PC-9 (cell line): Measurements from ENCODE around the gene RGL2. TPM values are rescaled to one million over a fixed set of nuclear protein-coding genes. Genes with fewer than 3 reads are reported as not detected.

Experiments
- BruUV-seq: library from RNA; stranded (reverse); fragments of 400-500 nt; replicated peaks from 2 replicates; lab custom pipeline; 2021; lab: Mats Ljungman, UMichigan
- CTCF ChIA-PET: fragments of 300-600 bp; sonication (Branson Sonifier 250); formaldehyde crosslinking; loops from one replicate; lab custom pipeline; 2022; ENCODE audit warnings: antibody characterized with exemption; lab: Charles Lee
- POLR2A ChIA-PET: fragments of 300-600 bp; sonication (Branson Sonifier 250); formaldehyde crosslinking; loops from one replicate; lab custom pipeline; 2022; ENCODE audit warnings: antibody characterized with exemption; ENCODE audit not compliant: unreplicated experiment; lab: Charles Lee
- DNase-seq, 2 experiments: peaks; one replicate each; pipeline versions ENCODE4 v3.0.0 to v3.0.0-alpha.2; 2015 to 2022; ENCODE audit warnings: mixed read lengths in 1 of 2
- H2AFZ ChIP-seq: fragments of 200-600 bp; sonication (generic); 2 replicates; pipeline ENCODE4 v1.8.1; 2017; ENCODE audit warnings: antibody characterized with exemption
- H3F3A ChIP-seq: fragments of 200-600 bp; sonication (generic); 2 replicates; pipeline ENCODE4 v1.8.1; 2017; ENCODE audit warnings: antibody characterized with exemption, mild to moderate bottlenecking, low read depth; ENCODE audit not compliant: insufficient read depth
- H3K27ac ChIP-seq: fragments of 200-600 bp; sonication (generic); 2 replicates; pipeline ENCODE4 v1.6.1; 2016; ENCODE audit warnings: mixed run types
- H3K27me3 ChIP-seq: fragments of 200-600 bp; sonication (generic); 2 replicates; pipeline ENCODE4 v1.6.1; 2016; ENCODE audit warnings: low read depth, mixed run types; ENCODE audit not compliant: insufficient read depth
- H3K36me3 ChIP-seq: fragments of 200-600 bp; sonication (generic); 2 replicates; pipeline ENCODE4 v1.6.1; 2016; ENCODE audit warnings: low read depth, mixed run types
- H3K4me1 ChIP-seq: fragments of 200-600 bp; sonication (generic); replicated peaks from 2 replicates; pipeline ENCODE4 v1.6.1; 2016; ENCODE audit warnings: mixed run types; ENCODE audit not compliant: insufficient read depth
- H3K4me2 ChIP-seq: fragments of 200-600 bp; sonication (generic); 2 replicates; pipeline ENCODE4 v1.6.1; 2017; ENCODE audit warnings: mixed run types
- H3K4me3 ChIP-seq: fragments of 200-600 bp; sonication (generic); 2 replicates; pipeline ENCODE4 v1.6.1; 2016; ENCODE audit warnings: mixed run types
- H3K79me2 ChIP-seq: fragments of 200-600 bp; sonication (generic); 2 replicates; pipeline ENCODE4 v1.6.1; 2017; ENCODE audit warnings: low read depth, mixed run types
- H3K9me2 ChIP-seq: fragments of 200-600 bp; sonication (generic); 2 replicates; pipeline ENCODE4 v1.8.1; 2017; ENCODE audit warnings: mild to moderate bottlenecking; ENCODE audit not compliant: insufficient read depth
- H3K9me3 ChIP-seq: fragments of 200-600 bp; sonication (generic); 2 replicates; pipeline ENCODE4 v1.8.1; 2016; ENCODE audit warnings: low read depth; ENCODE audit not compliant: insufficient read depth
- H4K20me1 ChIP-seq: fragments of 200-600 bp; sonication (generic); 2 replicates; pipeline ENCODE4 v1.8.1; 2017; ENCODE audit not compliant: insufficient read depth
- EZH2 ChIP-seq: fragments of 200-600 bp; sonication (generic); IDR thresholded peaks from 2 replicates; pipeline ENCODE4 v1.8.0; 2017; ENCODE audit warnings: antibody characterized with exemption, low read depth
- intact Hi-C: fragments of 100-400 bp; cut with micrococcal nuclease; formaldehyde crosslinking; loops from one replicate; pipeline ENCODE4 v1.10.0; 2022; ENCODE audit not compliant: unreplicated experiment
- microRNA-seq: library from miRNA; unstranded; fragments of <30 nt; microRNA quantifications from one replicate; pipeline ENCODE4 v1.2.0, GENCODE V29; 2021; ENCODE audit warnings: borderline number of aligned reads, borderline replicate concordance
- total RNA-seq: library from RNA; stranded (reverse); gene quantifications from 2 replicates; pipeline ENCODE4 v1.2.3, GENCODE V29; 2021
- TF ChIP-seq, protein P1 (sequence below): fragments of 200-600 bp; sonication (generic); conservative IDR thresholded peaks from 2 replicates; pipeline ENCODE4 v1.6.1; 2017; ENCODE audit warnings: mixed run types, antibody characterized with exemption, mild to moderate bottlenecking, moderate library complexity

The RGL2 gene
- total RNA-seq, 1 experiment from 2014 or later: 102 TPM

GRCh38 chr6:33243476-33243875 is 55.3 kb downstream of the RGL2 start:
- no peaks in the 10 kb centered on the region for H3K36me3 ChIP-seq
- H3K9me2 ChIP-seq: no peaks in the 10 kb centered on the region
- H3K27ac ChIP-seq: no peak overlapping the region
- DNase-seq: no peak
- H3F3A ChIP-seq: peaks cover under 1% of the 10 kb centered on the region
- H3K4me3 ChIP-seq: no peak overlapping the region
- POLR2A ChIA-PET: no interaction called here
- no peaks in the 10 kb centered on the region for H3K79me2 ChIP-seq
- H2AFZ ChIP-seq: no peak overlapping the region
- H3K4me1 ChIP-seq: peaks cover 1% of the 10 kb centered on the region
- no TSS peak for BruUV-seq
- peaks cover 67% of the 10 kb centered on the region for H3K27me3 ChIP-seq
- intact Hi-C loops: no loop called here
- H4K20me1 ChIP-seq: no peaks in the 10 kb centered on the region
- CTCF ChIA-PET: no interaction called here
- TF ChIP-seq, protein P1, sequence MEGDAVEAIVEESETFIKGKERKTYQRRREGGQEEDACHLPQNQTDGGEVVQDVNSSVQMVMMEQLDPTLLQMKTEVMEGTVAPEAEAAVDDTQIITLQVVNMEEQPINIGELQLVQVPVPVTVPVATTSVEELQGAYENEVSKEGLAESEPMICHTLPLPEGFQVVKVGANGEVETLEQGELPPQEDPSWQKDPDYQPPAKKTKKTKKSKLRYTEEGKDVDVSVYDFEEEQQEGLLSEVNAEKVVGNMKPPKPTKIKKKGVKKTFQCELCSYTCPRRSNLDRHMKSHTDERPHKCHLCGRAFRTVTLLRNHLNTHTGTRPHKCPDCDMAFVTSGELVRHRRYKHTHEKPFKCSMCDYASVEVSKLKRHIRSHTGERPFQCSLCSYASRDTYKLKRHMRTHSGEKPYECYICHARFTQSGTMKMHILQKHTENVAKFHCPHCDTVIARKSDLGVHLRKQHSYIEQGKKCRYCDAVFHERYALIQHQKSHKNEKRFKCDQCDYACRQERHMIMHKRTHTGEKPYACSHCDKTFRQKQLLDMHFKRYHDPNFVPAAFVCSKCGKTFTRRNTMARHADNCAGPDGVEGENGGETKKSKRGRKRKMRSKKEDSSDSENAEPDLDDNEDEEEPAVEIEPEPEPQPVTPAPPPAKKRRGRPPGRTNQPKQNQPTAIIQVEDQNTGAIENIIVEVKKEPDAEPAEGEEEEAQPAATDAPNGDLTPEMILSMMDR: no peak
- no peak for TF ChIP-seq EZH2
- no peaks in the 10 kb centered on the region for H3K9me3 ChIP-seq
- no peak overlapping the region for H3K4me2 ChIP-seq

- TF ChIP-seq, protein P1: no peak
- TF ChIP-seq EZH2: no peak
- H3K4me2 ChIP-seq: no peak overlapping the region
- no TSS peak for BruUV-seq
- no peaks in the 10 kb centered on the region for H3K36me3 ChIP-seq
- peaks cover 82% of the 10 kb centered on the region for H3K27me3 ChIP-seq
- no peaks in the 10 kb centered on the region for H3F3A ChIP-seq
- H3K27ac ChIP-seq: no peak overlapping the region
- H2AFZ ChIP-seq: no peak overlapping the region
- POLR2A ChIA-PET: no interaction called here
- no peaks in the 10 kb centered on the region for H3K4me1 ChIP-seq
- H4K20me1 ChIP-seq: no peaks in the 10 kb centered on the region
- H3K4me3 ChIP-seq: no peak overlapping the region
- CTCF ChIA-PET: no interaction called here
- intact Hi-C loops: no loop called here
- no peaks in the 10 kb centered on the region for H3K79me2 ChIP-seq
- H3K9me3 ChIP-seq: no peaks in the 10 kb centered on the region
- no peaks in the 10 kb centered on the region for H3K9me2 ChIP-seq
- DNase-seq: no peak
Observed at GRCh38 chr6:33241968-33242367, 56.8 kb downstream of the RGL2 start.

Small RNA genes lying within 50 kb of the gene (microRNA-seq; reads per million reads assigned to microRNA genes)
- gene MIR6834 (not detected), gene MIR6873 (not detected)

Other genes starting within 250 kb of the RGL2 start
- gene HLA-DPA1, start 225.3 kb downstream of the RGL2 start, total RNA-seq: not detected in 2 replicates
- not detected in 2 replicates for gene HLA-DPB1, start 223.0 kb downstream of the RGL2 start, total RNA-seq
- gene COL11A2, start 106.5 kb downstream of the RGL2 start, total RNA-seq: 2.2 and 3.4 TPM in 2 replicates
- 49.8 and 51.5 TPM in 2 replicates for gene RXRB, start 98.3 kb downstream of the RGL2 start, total RNA-seq
- 96.4 and 110 TPM in 2 replicates for gene SLC39A7, start 98.1 kb downstream of the RGL2 start, total RNA-seq
- 16.4 and 25.4 TPM in 2 replicates for gene HSD17B8, start 94.3 kb downstream of the RGL2 start, total RNA-seq
- gene RING1, start 90.4 kb downstream of the RGL2 start, total RNA-seq: 18.9 and 19.2 TPM in 2 replicates
- 46.2 and 48.3 TPM in 2 replicates for gene VPS52, start 27.1 kb downstream of the RGL2 start, total RNA-seq
- 2,057 and 2,442 TPM in 2 replicates for gene RPS18, start 26.9 kb downstream of the RGL2 start, total RNA-seq
- 10.3 and 12.8 TPM in 2 replicates for gene B3GALT4, start 21.8 kb downstream of the RGL2 start, total RNA-seq
- gene WDR46, start 9.7 kb downstream of the RGL2 start, total RNA-seq: 52.4 and 59.6 TPM in 2 replicates
- 51.5 and 57.2 TPM in 2 replicates for gene PFDN6, start 9.3 kb downstream of the RGL2 start, total RNA-seq
- gene TAPBP, start 15.1 kb upstream of the RGL2 start, total RNA-seq: 156 and 194 TPM in 2 replicates
- 16.5 and 20.8 TPM in 2 replicates for gene ZBTB22, start 18.8 kb upstream of the RGL2 start, total RNA-seq
- gene DAXX, start 24.0 kb upstream of the RGL2 start, total RNA-seq: 60.1 and 61.6 TPM in 2 replicates
- gene KIFC1, start 92.9 kb upstream of the RGL2 start, total RNA-seq: 82.9 and 91.4 TPM in 2 replicates
- 47.6 and 52.0 TPM in 2 replicates for gene PHF1, start 112.1 kb upstream of the RGL2 start, total RNA-seq
- gene CUTA, start 119.2 kb upstream of the RGL2 start, total RNA-seq: 213 and 220 TPM in 2 replicates
- 13.6 and 17.7 TPM in 2 replicates for gene SYNGAP1, start 121.1 kb upstream of the RGL2 start, total RNA-seq
- gene ZBTB9, start 155.6 kb upstream of the RGL2 start, total RNA-seq: 7.9 and 8.4 TPM in 2 replicates